GM19324 (cell line): Measurements from ENCODE around the gene FUCA1.
"Not testable (repeated sequence)": the region's sequence is repeated elsewhere in the genome, so short reads cannot be mapped to it uniquely, and the experiment has no call there.

Source experiments
- ATAC-seq: cut with Tn5 transposase; IDR thresholded peaks from one replicate; pipeline ENCODE4 v1.9.1; 2021; ENCODE audit warnings: mild to moderate bottlenecking, moderate library complexity; ENCODE audit not compliant: unreplicated experiment, low FRiP score

FUCA1 gene

GRCh38 chr1:23845163-23845562 is 22.9 kb downstream of the FUCA1 start:
- no peak for ATAC-seq

GRCh38 chr1:23843644-23844043 is 24.4 kb downstream of the FUCA1 start:
- ATAC-seq = no peak

- ATAC-seq = no peak
These were observed 29.7 kb downstream of the FUCA1 start for GRCh38 chr1:23838401-23838866.

- ATAC-seq = no peak
These were observed 30.2 kb downstream of the FUCA1 start for GRCh38 chr1:23837908-23838307.

- ATAC-seq = no peak
These were observed 32.1 kb downstream of the FUCA1 start for GRCh38 chr1:23836037-23836436.

- not testable (repeated sequence) for ATAC-seq
These were observed 33.9 kb downstream of the FUCA1 start for GRCh38 chr1:23834156-23834555.

GRCh38 chr1:23827717-23828116 is 40.4 kb downstream of the FUCA1 start:
- no peak for ATAC-seq

- not testable (repeated sequence) for ATAC-seq
These were observed 41.5 kb downstream of the FUCA1 start for GRCh38 chr1:23826590-23826989.

GRCh38 chr1:23825762-23826522 is 42.1 kb downstream of the FUCA1 start:
- no peak for ATAC-seq

- peak; percentile 88 for ATAC-seq
These were observed 42.9 kb downstream of the FUCA1 start, which contains the start of gene HMGCL for GRCh38 chr1:23825076-23825761. HMGCL (minus strand) TSS chr1:23825429; CDS start chr1:23825415, 14 bp downstream.

- no peak for ATAC-seq
These were observed 43.4 kb downstream of the FUCA1 start for GRCh38 chr1:23824711-23825075.

- no peak for ATAC-seq
These were observed 44.3 kb downstream of the FUCA1 start for GRCh38 chr1:23823767-23824166.

GRCh38 chr1:23817633-23818032 is 50.5 kb downstream of the FUCA1 start:
- ATAC-seq = no peak

- ATAC-seq = no peak
These were observed 51.2 kb downstream of the FUCA1 start for GRCh38 chr1:23816906-23817305.

- ATAC-seq = no peak
These were observed 51.7 kb downstream of the FUCA1 start for GRCh38 chr1:23816361-23816760.

- ATAC-seq = no peak
These were observed 54.1 kb downstream of the FUCA1 start for GRCh38 chr1:23814016-23814415.

GRCh38 chr1:23810818-23811540 is 57.1 kb downstream of the FUCA1 start:
- ATAC-seq = no peak

- ATAC-seq = no peak
These were observed 58.3 kb downstream of the FUCA1 start for GRCh38 chr1:23809751-23810171.

- no peak for ATAC-seq
These were observed 60.6 kb downstream of the FUCA1 start for GRCh38 chr1:23807453-23807852.

GRCh38 chr1:23806280-23806679 is 61.8 kb downstream of the FUCA1 start:
- no peak for ATAC-seq

GRCh38 chr1:23805025-23805424 is 63.1 kb downstream of the FUCA1 start:
- ATAC-seq = no peak
